HG03558 (cell line): ENCODE data around the gene CLEC20A.
"Not testable (repeated sequence)": the region's sequence is repeated elsewhere in the genome, so short reads cannot be mapped to it uniquely, and the experiment has no call there.

ENCODE experiments used
- ATAC-seq: cut with Tn5 transposase; IDR thresholded peaks from one replicate; pipeline ENCODE4 v1.9.1; 2021; ENCODE audit warnings: moderate number of reproducible peaks; ENCODE audit not compliant: unreplicated experiment; ENCODE audit errors: extremely low read depth

The CLEC20A gene

GRCh38 chr1:178529364-178530036 is 32.7 kb upstream of the CLEC20A start:
- ATAC-seq: no peak

- ATAC-seq: no peak
These were observed 32.2 kb upstream of the CLEC20A start for GRCh38 chr1:178528953-178529335.

- no peak for ATAC-seq
These were observed 31.6 kb upstream of the CLEC20A start for GRCh38 chr1:178528228-178528952.

GRCh38 chr1:178527117-178527516 is 30.4 kb upstream of the CLEC20A start:
- ATAC-seq: no peak

GRCh38 chr1:178521241-178521640 is 24.5 kb upstream of the CLEC20A start:
- ATAC-seq: no peak

GRCh38 chr1:178520803-178521202 is 24.0 kb upstream of the CLEC20A start:
- no peak for ATAC-seq

GRCh38 chr1:178518894-178519293 is 22.1 kb upstream of the CLEC20A start:
- ATAC-seq: no peak

GRCh38 chr1:178516110-178516509 is 19.3 kb upstream of the CLEC20A start:
- ATAC-seq: no peak

- ATAC-seq: no peak
These were observed 16.7 kb upstream of the CLEC20A start for GRCh38 chr1:178513278-178513983.

- ATAC-seq: no peak
These were observed 16.0 kb upstream of the CLEC20A start, which contains the start of gene TEX35 for GRCh38 chr1:178512566-178513277. Gene TEX35 (plus strand): TSS chr1:178513109. CDS start chr1:178513189, 80 bp downstream.

- ATAC-seq: no peak
These were observed 13.4 kb upstream of the CLEC20A start for GRCh38 chr1:178510155-178510554.

GRCh38 chr1:178509414-178510007 is 12.7 kb upstream of the CLEC20A start:
- no peak for ATAC-seq

GRCh38 chr1:178506669-178507068 is 9.9 kb upstream of the CLEC20A start:
- ATAC-seq: no peak

GRCh38 chr1:178506177-178506576 is 9.4 kb upstream of the CLEC20A start:
- ATAC-seq: no peak

GRCh38 chr1:178504286-178504685 is 7.5 kb upstream of the CLEC20A start:
- ATAC-seq: no peak

GRCh38 chr1:178503849-178504248 is 7.1 kb upstream of the CLEC20A start:
- no peak for ATAC-seq

GRCh38 chr1:178503316-178503715 is 6.6 kb upstream of the CLEC20A start:
- not testable (repeated sequence) for ATAC-seq

GRCh38 chr1:178502856-178503255 is 6.1 kb upstream of the CLEC20A start:
- no peak for ATAC-seq

- ATAC-seq: no peak
These were observed 5.6 kb upstream of the CLEC20A start for GRCh38 chr1:178502330-178502714.

GRCh38 chr1:178501705-178502329 is 5.1 kb upstream of the CLEC20A start:
- no peak for ATAC-seq
